ENCODE measurements around the gene BTBD19. TPM values are rescaled to one million over a fixed set of nuclear protein-coding genes. Genes with fewer than 3 reads are reported as not detected.

Gene BTBD19
- total RNA-seq, 1 donor from 2014 or later: 30.6 TPM

DNA sequence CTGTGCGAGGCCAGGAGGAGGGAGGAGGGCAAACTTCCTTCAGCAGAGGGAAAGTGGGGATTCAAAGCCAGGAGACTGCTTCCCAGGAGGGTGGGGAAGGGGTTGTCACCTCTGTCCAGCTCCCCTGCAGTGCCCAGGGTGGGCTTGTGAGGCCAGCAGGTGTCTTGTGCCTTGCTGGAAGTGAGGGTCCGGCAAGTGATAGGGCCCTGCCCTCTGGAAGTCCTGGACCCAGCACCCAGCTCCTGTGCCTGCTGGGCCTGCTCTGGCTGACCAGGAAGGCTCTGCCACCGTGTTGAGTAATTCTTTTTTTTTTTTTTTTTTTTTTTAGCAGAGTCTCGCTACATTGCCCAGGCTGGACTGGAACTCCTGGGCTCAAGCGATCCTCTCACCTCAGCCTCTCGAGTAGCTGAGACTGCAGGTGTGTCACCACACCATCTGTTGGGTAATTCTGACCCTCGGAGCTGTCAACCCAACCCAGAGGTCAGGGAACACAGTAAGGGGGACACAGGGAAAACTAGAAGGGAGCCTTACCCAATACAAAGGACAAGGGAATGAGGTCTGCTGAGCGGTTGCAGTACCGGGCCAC is 21.4 kb upstream of the BTBD19 start:
- Histone ChIP-seq H4K20me1 (ENCODE audit: insufficient read depth, low read length) (no peaks in the 10 kb centered on the region), H3K9ac (ENCODE audit: low read length) (peak overlapping the region; percentile 51), H3K4me3 (ENCODE audit: insufficient read depth, low read depth, low read length) (no peak overlapping the region), H3K36me3 (ENCODE audit: insufficient read depth, low read length) (no peaks in the 10 kb centered on the region), H3K27ac (ENCODE audit: low read depth, low read length) (no peak overlapping the region), H3K27me3 (ENCODE audit: insufficient read depth, low read length) (no peaks in the 10 kb centered on the region), H3K4me1 (ENCODE audit: insufficient read depth, low read length) (peaks cover 25% of the 10 kb centered on the region), H3K79me2 (ENCODE audit: insufficient read depth, low read length) (no peaks in the 10 kb centered on the region), H3K4me2 (ENCODE audit: low read length) (peak overlapping the region; percentile 90), H2AFZ (ENCODE audit: low read depth, low read length) (peak overlapping the region; percentile 87), H3K9me3 (ENCODE audit: insufficient read depth, low read depth, low read length) (no peaks in the 10 kb centered on the region)
- TF ChIP-seq EZH2 (IDR thresholded peaks at IDR 0.05; ENCODE audit: insufficient read depth, low read length): no peak
- TF ChIP-seq, protein P1, sequence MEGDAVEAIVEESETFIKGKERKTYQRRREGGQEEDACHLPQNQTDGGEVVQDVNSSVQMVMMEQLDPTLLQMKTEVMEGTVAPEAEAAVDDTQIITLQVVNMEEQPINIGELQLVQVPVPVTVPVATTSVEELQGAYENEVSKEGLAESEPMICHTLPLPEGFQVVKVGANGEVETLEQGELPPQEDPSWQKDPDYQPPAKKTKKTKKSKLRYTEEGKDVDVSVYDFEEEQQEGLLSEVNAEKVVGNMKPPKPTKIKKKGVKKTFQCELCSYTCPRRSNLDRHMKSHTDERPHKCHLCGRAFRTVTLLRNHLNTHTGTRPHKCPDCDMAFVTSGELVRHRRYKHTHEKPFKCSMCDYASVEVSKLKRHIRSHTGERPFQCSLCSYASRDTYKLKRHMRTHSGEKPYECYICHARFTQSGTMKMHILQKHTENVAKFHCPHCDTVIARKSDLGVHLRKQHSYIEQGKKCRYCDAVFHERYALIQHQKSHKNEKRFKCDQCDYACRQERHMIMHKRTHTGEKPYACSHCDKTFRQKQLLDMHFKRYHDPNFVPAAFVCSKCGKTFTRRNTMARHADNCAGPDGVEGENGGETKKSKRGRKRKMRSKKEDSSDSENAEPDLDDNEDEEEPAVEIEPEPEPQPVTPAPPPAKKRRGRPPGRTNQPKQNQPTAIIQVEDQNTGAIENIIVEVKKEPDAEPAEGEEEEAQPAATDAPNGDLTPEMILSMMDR (IDR thresholded peaks at IDR 0.05; ENCODE audit: insufficient read depth, low read depth, low read length): no peak
- Mint-ChIP-seq H3K27ac (ENCODE audit: unreplicated experiment) (no peak overlapping the region), H3K9me3 (ENCODE audit: unreplicated experiment) (no peaks in the 10 kb centered on the region), H3K36me3 (ENCODE audit: low read depth, unreplicated experiment) (peaks cover 3% of the 10 kb centered on the region), H3K4me1 (ENCODE audit: low read depth, unreplicated experiment) (no peaks in the 10 kb centered on the region), H3K4me3 (ENCODE audit: unreplicated experiment) (no peak overlapping the region), H3K27me3 (ENCODE audit: low read depth, unreplicated experiment) (peaks cover 16% of the 10 kb centered on the region)
- DNase-seq (ENCODE audit: low read depth) (no peak), FAIRE-seq (no peak)

DNA sequence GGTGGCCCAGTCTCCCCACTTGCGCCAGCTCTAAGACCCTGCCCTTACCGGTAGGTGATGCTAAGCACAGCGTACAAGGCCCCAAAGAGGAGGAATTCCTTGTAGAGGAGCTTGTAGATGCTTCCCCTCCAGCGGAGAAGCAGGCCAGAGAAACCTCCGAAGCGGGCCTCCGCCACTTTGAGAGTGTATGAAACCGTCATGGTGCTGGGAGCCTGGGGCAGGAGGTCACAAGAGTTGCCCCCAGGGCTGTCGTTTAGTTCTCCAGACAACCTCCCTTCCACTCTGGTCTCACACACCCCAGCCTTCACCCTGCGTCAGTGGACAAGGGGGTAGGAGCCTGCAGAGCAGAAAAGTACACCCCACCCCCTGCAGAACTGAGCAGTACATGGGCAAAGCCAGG is 20.8 kb upstream of the BTBD19 start:
- Mint-ChIP-seq H3K27me3 (ENCODE audit: low read depth, unreplicated experiment) (peaks cover 16% of the 10 kb centered on the region), H3K4me1 (ENCODE audit: low read depth, unreplicated experiment) (no peaks in the 10 kb centered on the region), H3K36me3 (ENCODE audit: low read depth, unreplicated experiment) (peaks cover 3% of the 10 kb centered on the region), H3K9me3 (ENCODE audit: unreplicated experiment) (no peaks in the 10 kb centered on the region), H3K4me3 (ENCODE audit: unreplicated experiment) (no peak overlapping the region), H3K27ac (ENCODE audit: unreplicated experiment) (no peak overlapping the region)
- H3K4me3 ChIP-seq (ENCODE audit: insufficient read depth, low read depth, low read length): no peak overlapping the region
- TF ChIP-seq EZH2 (IDR thresholded peaks at IDR 0.05; ENCODE audit: insufficient read depth, low read length): no peak
- TF ChIP-seq, protein P1 (IDR thresholded peaks at IDR 0.05; ENCODE audit: insufficient read depth, low read depth, low read length): no peak
- H3K9ac ChIP-seq (ENCODE audit: low read length): no peak overlapping the region
- no peaks in the 10 kb centered on the region for H3K9me3 ChIP-seq (ENCODE audit: insufficient read depth, low read depth, low read length)
- no peak overlapping the region for H2AFZ ChIP-seq (ENCODE audit: low read depth, low read length)
- no peaks in the 10 kb centered on the region for H3K27me3 ChIP-seq (ENCODE audit: insufficient read depth, low read length)
- DNase-seq (ENCODE audit: low read depth) (no peak), FAIRE-seq (no peak)
- no peaks in the 10 kb centered on the region for H3K36me3 ChIP-seq (ENCODE audit: insufficient read depth, low read length)
- H3K27ac ChIP-seq (ENCODE audit: low read depth, low read length): no peak overlapping the region
- H3K4me1 ChIP-seq (ENCODE audit: insufficient read depth, low read length): peaks cover 25% of the 10 kb centered on the region
- no peaks in the 10 kb centered on the region for H3K79me2 ChIP-seq (ENCODE audit: insufficient read depth, low read length)
- H4K20me1 ChIP-seq (ENCODE audit: insufficient read depth, low read length): no peaks in the 10 kb centered on the region
- no peak overlapping the region for H3K4me2 ChIP-seq (ENCODE audit: low read length)

DNA sequence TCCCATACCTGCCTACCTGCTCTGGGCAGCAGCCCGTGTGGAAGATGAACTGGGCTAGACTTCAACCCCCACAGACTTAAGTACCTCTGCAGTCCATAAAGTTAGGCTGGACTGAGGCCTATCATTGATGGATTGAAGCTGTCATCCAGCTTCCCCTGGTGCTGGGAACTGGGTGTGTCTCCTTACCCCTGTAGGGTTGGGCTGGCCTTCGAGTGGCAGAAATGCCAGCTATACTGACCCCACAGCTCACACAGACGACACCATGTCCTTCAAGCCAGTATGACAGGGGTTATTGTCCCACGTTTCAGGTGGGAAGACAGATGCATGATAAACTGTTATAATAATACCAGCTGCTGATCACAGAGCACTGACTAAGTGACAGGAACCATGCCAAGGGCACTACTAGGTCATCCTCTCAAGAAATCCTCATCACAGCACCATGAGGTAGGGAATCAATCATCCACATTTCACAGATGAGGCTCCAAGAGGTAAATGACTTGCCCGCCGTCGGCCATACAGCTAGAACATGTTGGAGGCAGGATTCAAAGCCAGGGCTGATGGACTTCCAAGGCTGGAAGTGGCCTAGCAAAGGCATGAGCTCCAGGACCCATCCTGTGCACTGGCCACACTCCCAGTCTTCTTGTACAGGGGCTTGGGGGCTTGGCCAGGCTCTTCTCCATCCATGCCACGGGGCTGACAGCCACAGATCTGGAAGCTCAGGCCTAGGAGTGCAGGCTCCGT is 20.0 kb upstream of the BTBD19 start, which contains the start of gene BEST4:
Gene BEST4, minus strand, starts transcription at position 51 of the 741 bp plus-strand sequence. CDS start 465 bp downstream, outside the sequence.
- H3K4me3 Mint-ChIP-seq (ENCODE audit: unreplicated experiment): no peak within 1 kb of the TSS
- no peaks in the 10 kb centered on the region for H3K79me2 ChIP-seq (ENCODE audit: insufficient read depth, low read length)
- H2AFZ ChIP-seq (ENCODE audit: low read depth, low read length): no peak within 1 kb of the TSS
- FAIRE-seq: no peak
- H3K4me2 ChIP-seq (ENCODE audit: low read length): no peak within 1 kb of the TSS
- no peaks in the 10 kb centered on the region for H3K9me3 ChIP-seq (ENCODE audit: insufficient read depth, low read depth, low read length)
- H3K36me3 Mint-ChIP-seq (ENCODE audit: low read depth, unreplicated experiment): peaks cover under 1% of the 10 kb centered on the region
- no peak for DNase-seq (ENCODE audit: low read depth)
- no peaks in the 10 kb centered on the region for H3K9me3 Mint-ChIP-seq (ENCODE audit: unreplicated experiment)
- H3K36me3 ChIP-seq (ENCODE audit: insufficient read depth, low read length): no peaks in the 10 kb centered on the region
- H3K4me3 ChIP-seq (ENCODE audit: insufficient read depth, low read depth, low read length): no peak within 1 kb of the TSS
- no peak within 1 kb of the TSS for H3K27ac Mint-ChIP-seq (ENCODE audit: unreplicated experiment)
- H3K27ac ChIP-seq (ENCODE audit: low read depth, low read length): no peak within 1 kb of the TSS
- H3K27me3 ChIP-seq (ENCODE audit: insufficient read depth, low read length): no peaks in the 10 kb centered on the region
- no peak within 1 kb of the TSS for H3K9ac ChIP-seq (ENCODE audit: low read length)
- H3K4me1 ChIP-seq (ENCODE audit: insufficient read depth, low read length): peaks cover 26% of the 10 kb centered on the region
- no peaks in the 10 kb centered on the region for H4K20me1 ChIP-seq (ENCODE audit: insufficient read depth, low read length)
- H3K27me3 Mint-ChIP-seq (ENCODE audit: low read depth, unreplicated experiment): peaks cover 16% of the 10 kb centered on the region
- TF ChIP-seq, protein P1 (IDR thresholded peaks at IDR 0.05; ENCODE audit: insufficient read depth, low read depth, low read length): no peak
- no peak for TF ChIP-seq EZH2 (IDR thresholded peaks at IDR 0.05; ENCODE audit: insufficient read depth, low read length)
- no peaks in the 10 kb centered on the region for H3K4me1 Mint-ChIP-seq (ENCODE audit: low read depth, unreplicated experiment)
